ENCODE measurements around the gene MAVS.

Gene MAVS

GRCh38 chr20:3846740-3847428, at the start of gene MAVS:
Gene MAVS, plus strand, starts transcription at chr20:3846834. Its CDS starts 7,791 bp downstream, at chr20:3854625.
- DNase-seq (ENCODE audit: insufficient read length, low spot score): peak; percentile 89
- FAIRE-seq: peak; percentile 70

GRCh38 chr20:3797226-3797545, 49.4 kb upstream of the MAVS start:
- DNase-seq (ENCODE audit: insufficient read length, low spot score) (no peak), FAIRE-seq (no peak)

- FAIRE-seq (peak; percentile 86), DNase-seq (ENCODE audit: insufficient read length, low spot score) (no peak)
Measured at GRCh38 chr20:3797592-3798372, 48.9 kb upstream of the MAVS start.

- DNase-seq (ENCODE audit: insufficient read length, low spot score) (no peak), FAIRE-seq (no peak)
Measured at GRCh38 chr20:3798373-3798768, 48.3 kb upstream of the MAVS start.

- DNase-seq (ENCODE audit: insufficient read length, low spot score): no peak
- FAIRE-seq: peak; percentile 73
Measured at GRCh38 chr20:3798908-3799248, 47.8 kb upstream of the MAVS start.

GRCh38 chr20:3800256-3800877, 46.3 kb upstream of the MAVS start:
- DNase-seq (ENCODE audit: insufficient read length, low spot score) (no peak), FAIRE-seq (no peak)

- no peak for FAIRE-seq
- DNase-seq (ENCODE audit: insufficient read length, low spot score): no peak
Measured at GRCh38 chr20:3800878-3801260, 45.8 kb upstream of the MAVS start.

- no peak for FAIRE-seq
- no peak for DNase-seq (ENCODE audit: insufficient read length, low spot score)
Measured at GRCh38 chr20:3801299-3801698, 45.3 kb upstream of the MAVS start.

GRCh38 chr20:3801846-3802245, 44.8 kb upstream of the MAVS start:
- DNase-seq (ENCODE audit: insufficient read length, low spot score) (no peak), FAIRE-seq (no peak)

GRCh38 chr20:3802524-3803239, 44.0 kb upstream of the MAVS start:
- FAIRE-seq: no peak
- no peak for DNase-seq (ENCODE audit: insufficient read length, low spot score)

GRCh38 chr20:3803289-3803688, 43.3 kb upstream of the MAVS start:
- FAIRE-seq: no peak
- no peak for DNase-seq (ENCODE audit: insufficient read length, low spot score)

- DNase-seq (ENCODE audit: insufficient read length, low spot score): no peak
- FAIRE-seq: no peak
Measured at GRCh38 chr20:3803854-3804253, 42.8 kb upstream of the MAVS start.

GRCh38 chr20:3804254-3804751, 42.3 kb upstream of the MAVS start:
- FAIRE-seq (no peak), DNase-seq (ENCODE audit: insufficient read length, low spot score) (no peak)

GRCh38 chr20:3804781-3805180, 41.9 kb upstream of the MAVS start:
- no peak for FAIRE-seq
- DNase-seq (ENCODE audit: insufficient read length, low spot score): no peak

GRCh38 chr20:3808544-3808943, 38.1 kb upstream of the MAVS start:
- FAIRE-seq: no peak

GRCh38 chr20:3811467-3812258, 35.0 kb upstream of the MAVS start:
- DNase-seq (ENCODE audit: insufficient read length, low spot score) (no peak), FAIRE-seq (no peak)

More at GRCh38 chr20:3808544-3808943, 38.1 kb upstream of the MAVS start:
- DNase-seq (ENCODE audit: insufficient read length, low spot score): no peak

GRCh38 chr20:3812259-3812681, 34.4 kb upstream of the MAVS start:
- FAIRE-seq: no peak

GRCh38 chr20:3812975-3813847, 33.4 kb upstream of the MAVS start:
- FAIRE-seq: no peak
- DNase-seq (ENCODE audit: insufficient read length, low spot score): no peak

More at GRCh38 chr20:3812259-3812681, 34.4 kb upstream of the MAVS start:
- DNase-seq (ENCODE audit: insufficient read length, low spot score): no peak

GRCh38 chr20:3813848-3814581, 32.6 kb upstream of the MAVS start:
- DNase-seq (ENCODE audit: insufficient read length, low spot score): no peak
- no peak for FAIRE-seq

All from GM19239 (cell line).